WTC11 (cell line): Measurements from ENCODE around the gene ELK3. TPM values are rescaled to one million over a fixed set of nuclear protein-coding genes. Genes with fewer than 3 reads are reported as not detected.

ENCODE experiments used
- ATAC-seq: fragments of 200-7000 bp; cut with Tn5 transposase; 2 replicates; pipeline ENCODE4 v1.10.0; 2021; ENCODE audit warnings: mild to moderate bottlenecking, moderate library complexity
- CTCF ChIA-PET: fragments of 300-600 bp; sonication (Branson Sonifier 250); formaldehyde crosslinking; loops from one replicate; lab custom pipeline; 2021; ENCODE audit warnings: antibody characterized with exemption; lab: Charles Lee
- POLR2A ChIA-PET: fragments of 350-600 bp; sonication (Branson Sonifier 250); formaldehyde crosslinking; loops from one replicate; lab custom pipeline; 2021; ENCODE audit warnings: antibody characterized with exemption; lab: Charles Lee
- DNase-seq: peaks from one replicate; pipeline ENCODE4 v3.0.0; 2021; ENCODE audit warnings: low spot score
- H3K27ac Mint-ChIP-seq: 2 replicates; pipeline ENCODE4 v1.8.0; 2021; ENCODE audit warnings: mixed read lengths
- H3K27me3 Mint-ChIP-seq: 2 replicates; pipeline ENCODE4 v1.8.0; 2021; ENCODE audit warnings: low read depth, mild to moderate bottlenecking, moderate library complexity, mixed read lengths
- H3K36me3 Mint-ChIP-seq: 2 replicates; pipeline ENCODE4 v1.8.0; 2021; ENCODE audit warnings: mixed read lengths
- H3K4me1 Mint-ChIP-seq: 2 replicates; pipeline ENCODE4 v1.8.0; 2022; ENCODE audit warnings: mixed read lengths
- H3K4me3 Mint-ChIP-seq: 2 replicates; pipeline ENCODE4 v1.8.0; 2021; ENCODE audit warnings: mild to moderate bottlenecking, moderate library complexity, mixed read lengths
- H3K9me3 Mint-ChIP-seq: 2 replicates; pipeline ENCODE4 v1.8.0; 2021; ENCODE audit warnings: mixed read lengths
- AFF4 ChIP-seq: sonication (generic); formaldehyde crosslinking; IDR thresholded peaks from 2 replicates; pipeline ENCODE4 v1.8.1; 2023; ENCODE audit warnings: mild to moderate bottlenecking, missing genetic modification reagents, borderline replicate concordance
- ATF1 ChIP-seq: sonication (generic); formaldehyde crosslinking; IDR thresholded peaks from 2 replicates; pipeline ENCODE4 v1.8.1; 2023; ENCODE audit warnings: mild to moderate bottlenecking, moderate library complexity, missing genetic modification reagents
- CREB1 ChIP-seq: sonication (generic); formaldehyde crosslinking; IDR thresholded peaks from 2 replicates; pipeline ENCODE4 v1.8.0; 2023; ENCODE audit warnings: mild to moderate bottlenecking, missing genetic modification reagents
- E2F5 ChIP-seq: sonication (generic); formaldehyde crosslinking; IDR thresholded peaks from 2 replicates; pipeline ENCODE4 v1.8.1; 2022; ENCODE audit warnings: mild to moderate bottlenecking, moderate library complexity, missing genetic modification reagents
- ESRRA ChIP-seq: sonication (generic); formaldehyde crosslinking; IDR thresholded peaks from 2 replicates; pipeline ENCODE4 v1.8.1; 2022; ENCODE audit warnings: mild to moderate bottlenecking, missing genetic modification reagents, borderline replicate concordance
- GRHL2 ChIP-seq: fragments of 250-450 bp; sonication (Bioruptor Pico); IDR thresholded peaks from 2 replicates; pipeline ENCODE4 v1.8.0; 2022; ENCODE audit warnings: mild to moderate bottlenecking, moderate library complexity; ENCODE audit not compliant: insufficient replicate concordance, severe bottlenecking
- GTF2I ChIP-seq: fragments of 250-450 bp; sonication (Bioruptor Pico); conservative IDR thresholded peaks from 2 replicates; pipeline ENCODE4 v1.4.0; 2021; ENCODE audit warnings: mild to moderate bottlenecking
- HMGXB4 ChIP-seq: sonication (generic); formaldehyde crosslinking; IDR thresholded peaks from 2 replicates; pipeline ENCODE4 v1.8.1; 2023; ENCODE audit warnings: mild to moderate bottlenecking, moderate library complexity, missing genetic modification reagents
- IRF2 ChIP-seq: sonication (generic); formaldehyde crosslinking; IDR thresholded peaks from 2 replicates; pipeline ENCODE4 v1.8.0; 2022; ENCODE audit warnings: low read depth, missing genetic modification reagents, borderline replicate concordance
- MLX ChIP-seq: sonication (generic); formaldehyde crosslinking; IDR thresholded peaks from 2 replicates; pipeline ENCODE4 v1.8.1; 2023; ENCODE audit warnings: mild to moderate bottlenecking, missing genetic modification reagents, moderate library complexity
- NFYB ChIP-seq: sonication (generic); formaldehyde crosslinking; conservative IDR thresholded peaks from 2 replicates; pipeline ENCODE4 v1.8.0; 2022; ENCODE audit warnings: low read depth, missing genetic modification reagents
- PRDM15 ChIP-seq: sonication (generic); formaldehyde crosslinking; IDR thresholded peaks from 2 replicates; pipeline ENCODE4 v1.8.0; 2022; ENCODE audit warnings: missing genetic modification reagents
- TCF7 ChIP-seq: sonication (generic); formaldehyde crosslinking; IDR thresholded peaks from 2 replicates; pipeline ENCODE4 v1.8.0; 2022; ENCODE audit warnings: mild to moderate bottlenecking, low read depth, missing genetic modification reagents, moderate library complexity
- TP53 ChIP-seq: sonication (generic); formaldehyde crosslinking; IDR thresholded peaks from 2 replicates; pipeline ENCODE4 v1.8.1; 2023; ENCODE audit warnings: mild to moderate bottlenecking, missing genetic modification reagents
- USF2 ChIP-seq: sonication (generic); formaldehyde crosslinking; IDR thresholded peaks from 2 replicates; pipeline ENCODE4 v1.8.1; 2023; ENCODE audit warnings: mild to moderate bottlenecking, missing genetic modification reagents, moderate library complexity
- ZMAT4 ChIP-seq: fragments of 250-450 bp; sonication (Bioruptor Pico); IDR thresholded peaks from 2 replicates; pipeline ENCODE4 v1.9.0; 2021; ENCODE audit warnings: mild to moderate bottlenecking
- ZNF263 ChIP-seq: sonication (generic); formaldehyde crosslinking; IDR thresholded peaks from 2 replicates; pipeline ENCODE4 v1.8.1; 2022; ENCODE audit warnings: low read depth, mild to moderate bottlenecking, moderate library complexity, missing genetic modification reagents
- ZNF396 ChIP-seq: fragments of 250-450 bp; sonication (Bioruptor Pico); IDR thresholded peaks from 2 replicates; pipeline ENCODE4 v1.8.0; 2021; ENCODE audit warnings: mild to moderate bottlenecking, moderate library complexity, borderline replicate concordance
- ZNF512 ChIP-seq: sonication (generic); formaldehyde crosslinking; IDR thresholded peaks from 2 replicates; pipeline ENCODE4 v1.8.1; 2022; ENCODE audit warnings: missing genetic modification reagents, borderline replicate concordance
- total RNA-seq: library from RNA; stranded (reverse); gene quantifications from 3 replicates; pipeline ENCODE4 v1.2.3, GENCODE V29; 2021

ELK3 gene
- total RNA-seq, 1 experiment from 2014 or later = 16.5 TPM

- no peak for TF ChIP-seq GTF2I
- TF ChIP-seq GRHL2 = no peak
- no peak for TF ChIP-seq CREB1 (CRISPR knock-in tag)
- no peak for TF ChIP-seq ZNF512 (CRISPR knock-in tag)
- TF ChIP-seq HMGXB4 (CRISPR knock-in tag) = no peak
- no peak for TF ChIP-seq PRDM15 (CRISPR knock-in tag)
- no peak for TF ChIP-seq NFYB
- TF ChIP-seq MLX (CRISPR knock-in tag) = no peak
Measured at GRCh38 chr12:96225044-96225855, 31.1 kb downstream of the ELK3 start (continued).

GRCh38 chr12:96225994-96226399 is 31.8 kb downstream of the ELK3 start:
- peaks cover 5% of the 10 kb centered on the region; the same call in 1 of the 2 replicates for H3K36me3 Mint-ChIP-seq
- peaks cover 5% of the 10 kb centered on the region; the same call in 1 of the 2 replicates for H3K4me1 Mint-ChIP-seq
- DNase-seq = no peak
- CTCF ChIA-PET = no interaction called here
- no peak for ATAC-seq
- H3K27me3 Mint-ChIP-seq = no peaks in the 10 kb centered on the region
- no peaks in the 10 kb centered on the region for H3K9me3 Mint-ChIP-seq
- no peak overlapping the region for H3K27ac Mint-ChIP-seq
- POLR2A ChIA-PET = no interaction called here
- H3K4me3 Mint-ChIP-seq = no peak overlapping the region
- no peak for TF ChIP-seq ZNF263 (CRISPR knock-in tag)
- TF ChIP-seq ZMAT4 (CRISPR knock-in tag) = no peak
- TF ChIP-seq MLX (CRISPR knock-in tag) = no peak
- no peak for TF ChIP-seq ESRRA (CRISPR knock-in tag)
- no peak for TF ChIP-seq TP53 (CRISPR knock-in tag)
- no peak for TF ChIP-seq USF2 (CRISPR knock-in tag)
- TF ChIP-seq IRF2 (CRISPR knock-in tag) = no peak
- TF ChIP-seq E2F5 (CRISPR knock-in tag) = no peak
- TF ChIP-seq ZNF396 (CRISPR knock-in tag) = no peak
- no peak for TF ChIP-seq ATF1
- no peak for TF ChIP-seq TCF7 (CRISPR knock-in tag)
- no peak for TF ChIP-seq AFF4
